Epithelial cell of proximal tubule (primary cell): ENCODE measurements around the gene CTNNA2. TPM values are rescaled to one million over a fixed set of nuclear protein-coding genes. Genes with fewer than 3 reads are reported as not detected.

Experiments
- DNase-seq: peaks from one replicate; pipeline ENCODE4 v3.0.0-alpha.2; 2011; ENCODE audit warnings: low read depth
- H3K4me3 ChIP-seq: 2 replicates; pipeline ENCODE4 v1.5.1; 2011; ENCODE audit warnings: low read depth, mild to moderate bottlenecking, low read length
- total RNA-seq: library from RNA; depleted of rRNA; stranded (reverse); fragments of >200 nt; gene quantifications from 2 replicates; pipeline ENCODE4 v1.2.3, GENCODE V29; 2015
- TF ChIP-seq, protein P1 (sequence below): conservative IDR thresholded peaks from 2 replicates; pipeline ENCODE4 v1.5.1; 2012; ENCODE audit warnings: low read depth, mild to moderate bottlenecking, low read length

CTNNA2 gene
- total RNA-seq, 1 donor from 2014 or later = 0.06 TPM

GRCh38 chr2:79950526-79950925 lies 437.7 kb downstream of the CTNNA2 start:
- no peak for DNase-seq
- TF ChIP-seq, protein P1, sequence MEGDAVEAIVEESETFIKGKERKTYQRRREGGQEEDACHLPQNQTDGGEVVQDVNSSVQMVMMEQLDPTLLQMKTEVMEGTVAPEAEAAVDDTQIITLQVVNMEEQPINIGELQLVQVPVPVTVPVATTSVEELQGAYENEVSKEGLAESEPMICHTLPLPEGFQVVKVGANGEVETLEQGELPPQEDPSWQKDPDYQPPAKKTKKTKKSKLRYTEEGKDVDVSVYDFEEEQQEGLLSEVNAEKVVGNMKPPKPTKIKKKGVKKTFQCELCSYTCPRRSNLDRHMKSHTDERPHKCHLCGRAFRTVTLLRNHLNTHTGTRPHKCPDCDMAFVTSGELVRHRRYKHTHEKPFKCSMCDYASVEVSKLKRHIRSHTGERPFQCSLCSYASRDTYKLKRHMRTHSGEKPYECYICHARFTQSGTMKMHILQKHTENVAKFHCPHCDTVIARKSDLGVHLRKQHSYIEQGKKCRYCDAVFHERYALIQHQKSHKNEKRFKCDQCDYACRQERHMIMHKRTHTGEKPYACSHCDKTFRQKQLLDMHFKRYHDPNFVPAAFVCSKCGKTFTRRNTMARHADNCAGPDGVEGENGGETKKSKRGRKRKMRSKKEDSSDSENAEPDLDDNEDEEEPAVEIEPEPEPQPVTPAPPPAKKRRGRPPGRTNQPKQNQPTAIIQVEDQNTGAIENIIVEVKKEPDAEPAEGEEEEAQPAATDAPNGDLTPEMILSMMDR = no peak
- no peak overlapping the region for H3K4me3 ChIP-seq

DNA sequence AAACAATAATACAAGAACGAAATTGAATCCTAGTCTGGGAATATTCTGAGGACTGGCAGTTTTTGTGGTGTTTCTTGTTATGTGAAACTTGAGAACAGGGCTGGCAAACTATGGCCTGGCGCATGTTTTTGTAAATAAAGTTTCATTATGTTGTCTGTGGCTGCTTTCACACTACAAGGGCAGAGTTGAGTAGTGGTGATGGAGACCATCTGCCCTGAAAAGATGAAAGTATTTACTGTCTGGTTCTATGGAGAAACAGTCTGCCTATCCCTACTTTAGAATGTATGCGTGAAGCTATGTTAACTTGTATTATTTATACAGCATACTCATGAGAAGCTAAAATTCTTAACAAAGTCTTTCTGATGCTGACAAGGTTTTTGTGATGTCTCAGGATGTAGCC lies 439.8 kb downstream of the CTNNA2 start:
- no peak for DNase-seq
- TF ChIP-seq, protein P1 = no peak
- H3K4me3 ChIP-seq = no peak overlapping the region

- DNase-seq = no peak
- no peak overlapping the region for H3K4me3 ChIP-seq
- TF ChIP-seq, protein P1 = no peak
These were observed 447.2 kb downstream of the CTNNA2 start for GRCh38 chr2:79960035-79960434.

- no peak for DNase-seq
- H3K4me3 ChIP-seq = no peak overlapping the region
- TF ChIP-seq, protein P1 = no peak
These were observed 447.7 kb downstream of the CTNNA2 start for GRCh38 chr2:79960519-79960918.

DNA sequence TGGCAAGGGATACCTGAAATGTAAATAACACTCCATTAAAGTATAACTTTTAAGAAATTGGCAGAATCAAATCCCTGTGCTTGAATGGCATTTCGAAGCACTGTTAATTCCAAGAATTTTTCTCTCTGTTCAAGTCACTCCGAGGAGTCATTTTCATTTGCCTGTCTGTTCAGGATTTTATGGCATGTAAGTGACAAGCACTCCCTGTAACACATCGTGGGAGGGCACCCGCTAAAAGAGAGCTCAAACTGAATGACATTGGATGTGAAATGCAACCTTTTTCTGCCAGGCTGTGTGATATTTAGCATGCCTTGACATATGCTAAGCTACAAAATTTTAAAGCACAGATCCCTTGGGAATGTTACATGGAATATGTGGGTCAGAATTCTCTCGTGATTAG lies 452.1 kb downstream of the CTNNA2 start:
- no peak overlapping the region for H3K4me3 ChIP-seq
- TF ChIP-seq, protein P1 = no peak
- DNase-seq = no peak

GRCh38 chr2:79966369-79966768 lies 453.5 kb downstream of the CTNNA2 start:
- DNase-seq = no peak
- H3K4me3 ChIP-seq = no peak overlapping the region
- TF ChIP-seq, protein P1 = no peak

GRCh38 chr2:79966882-79967281 lies 454.0 kb downstream of the CTNNA2 start:
- DNase-seq = no peak
- no peak overlapping the region for H3K4me3 ChIP-seq
- TF ChIP-seq, protein P1 = no peak
